ENCODE data around the gene SUGP1. TPM values are rescaled to one million over a fixed set of nuclear protein-coding genes. Genes with fewer than 3 reads are reported as not detected.

The SUGP1 gene
- total and polyA plus RNA-seq, 2 of the 4 experiments (the other 2 are of a cell fraction): 33.2 to 35.8 TPM

GRCh38 chr19:19362075-19362474 is 41.8 kb upstream of the SUGP1 start:
- H3K4me2 ChIP-seq (ENCODE audit: low read depth, low read length): no peak overlapping the region
- no peak overlapping the region for H3K18ac ChIP-seq (ENCODE audit: low read depth, low read length)
- intact Hi-C loops (cut with micrococcal nuclease) (no loop called here), in situ Hi-C loops (cut with MboI; ENCODE audit: low sequenced_read_pairs) (no loop called here), dilution Hi-C loops (cut with HindIII; ENCODE audit: low sequenced_read_pairs, unreplicated experiment) (no loop called here)
- H3K4me3 ChIP-seq (ENCODE audit: insufficient read depth, low read depth, low read length): no peak overlapping the region
- no peak for DNase-seq
- peak overlapping the region; percentile 55 for H2AK9ac ChIP-seq (replicated peaks; ENCODE audit: low read depth, low read length, poor library complexity)
- no peaks in the 10 kb centered on the region for H3K9me3 ChIP-seq (ENCODE audit: control insufficient read depth, insufficient read depth, low read length)
- ATAC-seq (ENCODE audit: low read depth): no peak
- no peak overlapping the region for H2BK120ac ChIP-seq (ENCODE audit: low read depth, low read length)
- H3K27me3 ChIP-seq (ENCODE audit: control insufficient read depth, insufficient read depth, low read length): no peaks in the 10 kb centered on the region
- no peak overlapping the region for H3K56ac ChIP-seq (ENCODE audit: extremely low read depth, insufficient read depth, low read length)
- BruUV-seq (replicated peaks): no TSS peak
- no peaks in the 10 kb centered on the region; a peak in 1 of 4 replicates for H3K79me1 ChIP-seq (ENCODE audit: low read depth in 1 of 2, low read length in 2 of 2)
- H2BK5ac ChIP-seq (ENCODE audit: low read depth, low read length, poor library complexity, severe bottlenecking): no peak overlapping the region
- TF ChIP-seq MXI1 (IDR thresholded peaks at IDR 0.05; ENCODE audit: borderline replicate concordance, low read depth, low read length): no peak
- TF ChIP-seq RCOR1 (IDR thresholded peaks at IDR 0.05; ENCODE audit: insufficient replicate concordance, low read length): no peak
- TF ChIP-seq CHD1 (IDR thresholded peaks at IDR 0.05; ENCODE audit: low read depth, low read length): no peak
- TF ChIP-seq CEBPB (IDR thresholded peaks at IDR 0.05; ENCODE audit: low read depth, low read length): no peak
- TF ChIP-seq, protein P1, sequence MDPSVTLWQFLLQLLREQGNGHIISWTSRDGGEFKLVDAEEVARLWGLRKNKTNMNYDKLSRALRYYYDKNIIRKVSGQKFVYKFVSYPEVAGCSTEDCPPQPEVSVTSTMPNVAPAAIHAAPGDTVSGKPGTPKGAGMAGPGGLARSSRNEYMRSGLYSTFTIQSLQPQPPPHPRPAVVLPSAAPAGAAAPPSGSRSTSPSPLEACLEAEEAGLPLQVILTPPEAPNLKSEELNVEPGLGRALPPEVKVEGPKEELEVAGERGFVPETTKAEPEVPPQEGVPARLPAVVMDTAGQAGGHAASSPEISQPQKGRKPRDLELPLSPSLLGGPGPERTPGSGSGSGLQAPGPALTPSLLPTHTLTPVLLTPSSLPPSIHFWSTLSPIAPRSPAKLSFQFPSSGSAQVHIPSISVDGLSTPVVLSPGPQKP (IDR thresholded peaks at IDR 0.05; ENCODE audit: borderline replicate concordance, low read depth, low read length): no peak
- TF ChIP-seq USF2 (IDR thresholded peaks at IDR 0.05; ENCODE audit: low read depth, low read length): no peak
- TF ChIP-seq NFE2L2 (IDR thresholded peaks at IDR 0.05; ENCODE audit: low read depth, low read length): no peak
- no peak for TF ChIP-seq POLR2A (IDR thresholded peaks at IDR 0.05; ENCODE audit: low read depth, low read length)
- no peak for TF ChIP-seq MAFK (IDR thresholded peaks at IDR 0.05; ENCODE audit: low read depth, low read length)
- no peak for TF ChIP-seq FOS (IDR thresholded peaks at IDR 0.05; ENCODE audit: low read depth, low read length)
- TF ChIP-seq RAD21 (IDR thresholded peaks at IDR 0.05; ENCODE audit: low read length): no peak
- TF ChIP-seq RFX5 (IDR thresholded peaks at IDR 0.05; ENCODE audit: low read depth, low read length): no peak
- TF ChIP-seq BHLHE40 (IDR thresholded peaks at IDR 0.05; ENCODE audit: low read depth, low read length): no peak
- TF ChIP-seq SMC3 (IDR thresholded peaks at IDR 0.05; ENCODE audit: low read depth, low read length): no peak
- TF ChIP-seq, protein P2, sequence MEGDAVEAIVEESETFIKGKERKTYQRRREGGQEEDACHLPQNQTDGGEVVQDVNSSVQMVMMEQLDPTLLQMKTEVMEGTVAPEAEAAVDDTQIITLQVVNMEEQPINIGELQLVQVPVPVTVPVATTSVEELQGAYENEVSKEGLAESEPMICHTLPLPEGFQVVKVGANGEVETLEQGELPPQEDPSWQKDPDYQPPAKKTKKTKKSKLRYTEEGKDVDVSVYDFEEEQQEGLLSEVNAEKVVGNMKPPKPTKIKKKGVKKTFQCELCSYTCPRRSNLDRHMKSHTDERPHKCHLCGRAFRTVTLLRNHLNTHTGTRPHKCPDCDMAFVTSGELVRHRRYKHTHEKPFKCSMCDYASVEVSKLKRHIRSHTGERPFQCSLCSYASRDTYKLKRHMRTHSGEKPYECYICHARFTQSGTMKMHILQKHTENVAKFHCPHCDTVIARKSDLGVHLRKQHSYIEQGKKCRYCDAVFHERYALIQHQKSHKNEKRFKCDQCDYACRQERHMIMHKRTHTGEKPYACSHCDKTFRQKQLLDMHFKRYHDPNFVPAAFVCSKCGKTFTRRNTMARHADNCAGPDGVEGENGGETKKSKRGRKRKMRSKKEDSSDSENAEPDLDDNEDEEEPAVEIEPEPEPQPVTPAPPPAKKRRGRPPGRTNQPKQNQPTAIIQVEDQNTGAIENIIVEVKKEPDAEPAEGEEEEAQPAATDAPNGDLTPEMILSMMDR (conservative IDR thresholded peaks at IDR 0.05; ENCODE audit: low read depth, low read length): no peak
- H3K9ac ChIP-seq (ENCODE audit: low read depth, low read length): no peak overlapping the region
- H2AFZ ChIP-seq (replicated peaks; ENCODE audit: low read length, poor library complexity): peak overlapping the region; percentile 11
- ChIA-PET POLR2A (ENCODE audit: unreplicated experiment) (no interaction called here), CTCF (interaction anchor here (1.4 kb wide), 1 partner anchor 128 kb away, joined by 3 read pairs; no protein-coding TSS in a partner anchor)
- no peak overlapping the region for H3K14ac ChIP-seq (replicated peaks; ENCODE audit: low read depth, low read length)
- 80% methylated on average over 1 of the region's 4 CpGs; no CpG with 5 or more reads in 1 of the 2 experiments for WGBS, 2 experiments (ENCODE audit: extremely low coverage in 2 of 2, insufficient read length in 1 of 2)
- no peak overlapping the region for H3K27ac ChIP-seq (ENCODE audit: insufficient read depth, low read length)
- H4K8ac ChIP-seq (ENCODE audit: low read depth in 2 of 2, low read length in 2 of 2): no peak overlapping the region
- H3K4me1 ChIP-seq (ENCODE audit: control insufficient read depth, insufficient read depth, low read length): peaks cover 2% of the 10 kb centered on the region; the same call in 1 of the 2 replicates
- no peak overlapping the region for H2BK20ac ChIP-seq (ENCODE audit: low read depth, low read length)
- peaks cover 6% of the 10 kb centered on the region; the same call in 1 of the 2 replicates for H3K36me3 ChIP-seq (ENCODE audit: control insufficient read depth, insufficient read depth, low read length)
- no peak overlapping the region for H4K5ac ChIP-seq (ENCODE audit: low read depth, low read length)
- H2AK5ac ChIP-seq (ENCODE audit: low read depth, low read length): no peak overlapping the region
- H3K4ac ChIP-seq (ENCODE audit: low read depth, low read length): no peak overlapping the region
- H3K9me1 ChIP-seq (ENCODE audit: insufficient read depth, low read length): no peaks in the 10 kb centered on the region
- no peak overlapping the region for H2BK15ac ChIP-seq (ENCODE audit: low read depth, low read length)
- no peaks in the 10 kb centered on the region for H4K20me1 ChIP-seq (ENCODE audit: insufficient read depth, low read length)
- no peak overlapping the region; the same call in 1 of the 2 replicates for H4K91ac ChIP-seq (ENCODE audit: insufficient read depth, low read depth, low read length)
- H3K23ac ChIP-seq (ENCODE audit: low read depth, low read length): no peak overlapping the region

Measured in IMR-90 (cell line).